Skeletal muscle satellite cell (primary cell): ENCODE measurements around the gene WRNIP1. TPM values are rescaled to one million over a fixed set of nuclear protein-coding genes. Genes with fewer than 3 reads are reported as not detected.
A peak's percentile ranks its signal among the peaks of the same experiment; 100 is the strongest.

Source experiments
- H3K27me3 ChIP-seq: 2 replicates; pipeline ENCODE4 v1.7.0; 2013; ENCODE audit warnings: low read length; ENCODE audit not compliant: control insufficient read depth, insufficient read depth
- H3K36me3 ChIP-seq: 2 replicates; pipeline ENCODE4 v1.7.0; 2013; ENCODE audit warnings: mild to moderate bottlenecking, control low read depth, low read length; ENCODE audit not compliant: insufficient read depth
- H3K4me1 ChIP-seq: 2 replicates; pipeline ENCODE4 v1.7.0; 2013; ENCODE audit warnings: low read length; ENCODE audit not compliant: control insufficient read depth, insufficient read depth
- H3K4me2 ChIP-seq: 2 replicates; pipeline ENCODE4 v1.7.0; 2013; ENCODE audit warnings: mild to moderate bottlenecking, low read length
- H3K4me3 ChIP-seq: 2 replicates; pipeline ENCODE4 v1.7.0; 2013; ENCODE audit warnings: low read length
- H3K9ac ChIP-seq: 2 replicates; pipeline ENCODE4 v1.7.0; 2013; ENCODE audit warnings: mild to moderate bottlenecking, low read depth, low read length, moderate library complexity
- H3K9me3 ChIP-seq: replicated peaks from 2 replicates; pipeline ENCODE4 v1.7.0; 2013; ENCODE audit warnings: mild to moderate bottlenecking, control low read depth, low read length
- total RNA-seq: library from RNA; depleted of rRNA; stranded (reverse); fragments of >200 nt; gene quantifications from 2 replicates; pipeline ENCODE4 v1.2.3, GENCODE V29; 2012; rRNA removed

The WRNIP1 gene
- 24.6 and 34.9 TPM in 2 replicates for total RNA-seq

GRCh38 chr6:2765166-2765895 is at the start of gene WRNIP1:
TSS of gene WRNIP1 (plus strand) at chr6:2765393. CDS start at chr6:2765623, 230 bp downstream.
- Histone ChIP-seq H3K4me2 (peak within 1 kb of the TSS; percentile 99), H3K36me3 (peaks cover 5% of the 10 kb centered on the region), H3K4me1 (peaks cover 33% of the 10 kb centered on the region), H3K9me3 (no peaks in the 10 kb centered on the region), H3K4me3 (peak within 1 kb of the TSS; percentile 93), H3K9ac (peak within 1 kb of the TSS; percentile 99), H3K27me3 (no peaks in the 10 kb centered on the region)

GRCh38 chr6:2715737-2716136 is 49.5 kb upstream of the WRNIP1 start:
- Histone ChIP-seq H3K27me3 (no peaks in the 10 kb centered on the region), H3K9me3 (no peaks in the 10 kb centered on the region), H3K9ac (no peak overlapping the region), H3K4me3 (no peak overlapping the region), H3K4me1 (peaks cover 27% of the 10 kb centered on the region), H3K36me3 (no peaks in the 10 kb centered on the region), H3K4me2 (no peak overlapping the region)

- H3K9me3 ChIP-seq: no peaks in the 10 kb centered on the region
- no peak overlapping the region for H3K4me3 ChIP-seq
- peaks cover 27% of the 10 kb centered on the region for H3K4me1 ChIP-seq
- no peaks in the 10 kb centered on the region for H3K27me3 ChIP-seq
- no peak overlapping the region for H3K4me2 ChIP-seq
- H3K36me3 ChIP-seq: no peaks in the 10 kb centered on the region
- no peak overlapping the region for H3K9ac ChIP-seq
Measured at GRCh38 chr6:2716936-2717700, 48.1 kb upstream of the WRNIP1 start.

GRCh38 chr6:2718334-2719092 is 46.7 kb upstream of the WRNIP1 start:
- Histone ChIP-seq H3K9ac (no peak overlapping the region), H3K9me3 (no peaks in the 10 kb centered on the region), H3K36me3 (no peaks in the 10 kb centered on the region), H3K4me2 (peak overlapping the region; percentile 31), H3K27me3 (no peaks in the 10 kb centered on the region), H3K4me1 (peaks cover 26% of the 10 kb centered on the region), H3K4me3 (no peak overlapping the region)

GRCh38 chr6:2719093-2719455 is 46.1 kb upstream of the WRNIP1 start:
- H3K4me2 ChIP-seq: peak overlapping the region; percentile 13
- H3K36me3 ChIP-seq: no peaks in the 10 kb centered on the region
- peaks cover 20% of the 10 kb centered on the region for H3K4me1 ChIP-seq
- H3K4me3 ChIP-seq: no peak overlapping the region
- no peak overlapping the region for H3K9ac ChIP-seq
- H3K9me3 ChIP-seq: no peaks in the 10 kb centered on the region
- H3K27me3 ChIP-seq: no peaks in the 10 kb centered on the region

GRCh38 chr6:2721219-2721618 is 44.0 kb upstream of the WRNIP1 start:
- Histone ChIP-seq H3K4me2 (no peak overlapping the region), H3K27me3 (no peaks in the 10 kb centered on the region), H3K4me1 (peaks cover 15% of the 10 kb centered on the region), H3K9me3 (no peaks in the 10 kb centered on the region), H3K36me3 (no peaks in the 10 kb centered on the region), H3K4me3 (no peak overlapping the region), H3K9ac (no peak overlapping the region)

GRCh38 chr6:2725364-2725988 is 39.7 kb upstream of the WRNIP1 start:
- Histone ChIP-seq H3K9ac (no peak overlapping the region), H3K4me3 (no peak overlapping the region), H3K27me3 (no peaks in the 10 kb centered on the region), H3K36me3 (no peaks in the 10 kb centered on the region), H3K4me1 (peaks cover 5% of the 10 kb centered on the region), H3K9me3 (no peaks in the 10 kb centered on the region), H3K4me2 (no peak overlapping the region)

GRCh38 chr6:2725999-2726567 is 39.1 kb upstream of the WRNIP1 start:
- H3K9me3 ChIP-seq: no peaks in the 10 kb centered on the region
- H3K9ac ChIP-seq: no peak overlapping the region
- no peak overlapping the region for H3K4me3 ChIP-seq
- H3K4me1 ChIP-seq: peaks cover 5% of the 10 kb centered on the region
- H3K36me3 ChIP-seq: no peaks in the 10 kb centered on the region
- H3K27me3 ChIP-seq: no peaks in the 10 kb centered on the region
- no peak overlapping the region for H3K4me2 ChIP-seq

GRCh38 chr6:2729921-2730320 is 35.3 kb upstream of the WRNIP1 start:
- Histone ChIP-seq H3K9me3 (no peaks in the 10 kb centered on the region), H3K36me3 (no peaks in the 10 kb centered on the region), H3K4me1 (peaks cover 5% of the 10 kb centered on the region), H3K4me3 (no peak overlapping the region), H3K4me2 (no peak overlapping the region), H3K9ac (no peak overlapping the region), H3K27me3 (no peaks in the 10 kb centered on the region)

- Histone ChIP-seq H3K4me1 (peaks cover 5% of the 10 kb centered on the region), H3K27me3 (no peaks in the 10 kb centered on the region), H3K4me2 (no peak overlapping the region), H3K4me3 (no peak overlapping the region), H3K36me3 (no peaks in the 10 kb centered on the region), H3K9ac (no peak overlapping the region), H3K9me3 (no peaks in the 10 kb centered on the region)
Measured at GRCh38 chr6:2730353-2731107, 34.7 kb upstream of the WRNIP1 start.
